ENCODE measurements around the gene METTL5.
A peak's percentile ranks its signal among the peaks of the same experiment; 100 is the strongest.

The METTL5 gene

GRCh38 chr2:169778446-169778845, 46.3 kb downstream of the METTL5 start:
- no peak for FAIRE-seq

- no peak for FAIRE-seq
Observed at GRCh38 chr2:169776252-169776761, 48.4 kb downstream of the METTL5 start.

- no peak for FAIRE-seq
Observed at GRCh38 chr2:169775765-169776164, 48.9 kb downstream of the METTL5 start.

GRCh38 chr2:169775354-169775753, 49.4 kb downstream of the METTL5 start:
- no peak for FAIRE-seq

- no peak for FAIRE-seq
Observed at GRCh38 chr2:169772651-169773050, 52.1 kb downstream of the METTL5 start.

GRCh38 chr2:169771612-169772011, 53.1 kb downstream of the METTL5 start:
- FAIRE-seq: no peak

GRCh38 chr2:169771021-169771420, 53.7 kb downstream of the METTL5 start:
- FAIRE-seq: no peak

GRCh38 chr2:169768262-169768995, 56.3 kb downstream of the METTL5 start:
- no peak for FAIRE-seq

- FAIRE-seq: peak; percentile 95
Observed at GRCh38 chr2:169767243-169767888, 57.3 kb downstream of the METTL5 start.

GRCh38 chr2:169765523-169765922, 59.2 kb downstream of the METTL5 start:
- no peak for FAIRE-seq

GRCh38 chr2:169761970-169762292, 62.8 kb downstream of the METTL5 start:
- FAIRE-seq: no peak

All from islet of Langerhans (tissue), 1 donor.